Measurements from ENCODE around the gene ZNF789. TPM values are rescaled to one million over a fixed set of nuclear protein-coding genes. Genes with fewer than 3 reads are reported as not detected.
A peak's percentile ranks its signal among the peaks of the same experiment; 100 is the strongest.

Gene ZNF789
- total RNA-seq, 1 donor from 2014 or later: 3.6 TPM

DNA sequence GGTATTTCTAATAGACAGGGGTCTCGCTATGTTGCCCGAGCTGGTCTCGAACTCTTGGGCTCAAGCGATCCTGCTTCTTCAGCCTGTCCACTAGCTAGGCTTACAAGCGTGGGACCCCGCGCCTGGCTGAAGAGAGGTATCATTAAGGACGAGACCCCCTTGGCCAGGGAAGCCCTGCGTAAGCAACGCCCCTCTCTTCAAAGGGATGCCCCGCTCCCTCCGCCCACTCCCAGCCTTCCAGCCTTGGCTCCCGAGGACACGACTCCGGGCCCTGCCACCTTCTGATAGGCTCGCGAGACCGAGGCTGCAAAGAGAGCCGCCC, 31.6 kb downstream of the ZNF789 start:
- DNase-seq (ENCODE audit: low read depth in 2 of 2): no peak

DNA sequence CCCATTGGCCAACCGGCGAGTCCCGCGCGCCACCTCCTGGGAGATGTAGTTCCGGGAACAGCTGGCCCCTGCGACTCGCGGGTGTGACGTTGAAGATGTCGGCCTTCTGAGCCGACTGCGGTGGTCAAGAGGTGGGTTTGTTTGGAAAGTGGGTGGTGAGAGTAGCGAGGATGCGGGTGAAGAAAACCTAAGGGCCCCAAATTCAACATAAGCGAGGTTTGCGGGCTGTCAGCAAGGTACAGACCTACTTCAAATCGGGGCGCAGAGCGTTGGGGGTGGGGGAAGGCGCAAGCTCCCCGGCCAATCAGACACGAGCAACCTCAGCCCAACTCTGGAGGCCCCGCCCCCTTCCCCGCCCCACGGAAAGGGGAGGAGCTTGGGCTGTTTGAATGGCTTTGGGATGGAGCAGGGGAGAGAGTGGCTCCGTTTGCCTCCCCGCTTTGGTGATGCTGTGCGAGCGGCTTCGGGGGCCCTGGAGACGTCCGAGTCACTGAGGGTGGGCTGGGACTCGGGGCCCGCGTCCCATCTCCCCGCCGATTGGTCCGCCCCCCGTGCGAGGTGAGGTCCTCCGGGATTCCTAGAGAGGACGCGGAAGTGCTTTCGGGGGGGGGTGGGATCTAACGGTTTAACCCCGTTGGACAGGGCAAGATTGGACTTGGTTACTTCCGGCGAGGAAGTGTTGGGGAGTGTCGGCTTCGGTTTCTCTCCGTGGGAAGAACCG, 32.1 kb downstream of the ZNF789 start, which contains the start of gene ZKSCAN5:
Gene ZKSCAN5 (plus strand): TSS at position 60 of the 721 bp plus-strand sequence. CDS start 1,383 bp downstream, outside the sequence.
- peak; percentile 98 for DNase-seq (ENCODE audit: low read depth in 2 of 2)

DNA sequence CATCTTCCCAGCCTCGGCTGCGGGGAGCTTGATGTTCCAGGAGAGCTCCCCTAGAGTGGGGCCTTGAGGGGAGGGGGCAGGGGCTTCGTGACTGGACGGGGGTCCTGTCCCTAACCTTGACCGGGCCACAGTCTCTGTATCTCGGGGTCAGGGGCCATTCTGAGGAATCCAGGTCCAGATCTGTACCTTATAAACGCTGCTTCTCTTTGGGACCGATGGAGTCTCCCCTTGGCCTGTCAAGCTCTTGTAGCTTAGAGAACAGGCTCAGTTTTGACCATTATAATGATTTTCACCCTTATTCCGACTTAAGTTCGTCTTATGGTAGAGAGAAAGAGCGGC, 32.6 kb downstream of the ZNF789 start:
- DNase-seq (ENCODE audit: low read depth in 2 of 2): peak in 1 of 2 donors; percentile 22

DNA sequence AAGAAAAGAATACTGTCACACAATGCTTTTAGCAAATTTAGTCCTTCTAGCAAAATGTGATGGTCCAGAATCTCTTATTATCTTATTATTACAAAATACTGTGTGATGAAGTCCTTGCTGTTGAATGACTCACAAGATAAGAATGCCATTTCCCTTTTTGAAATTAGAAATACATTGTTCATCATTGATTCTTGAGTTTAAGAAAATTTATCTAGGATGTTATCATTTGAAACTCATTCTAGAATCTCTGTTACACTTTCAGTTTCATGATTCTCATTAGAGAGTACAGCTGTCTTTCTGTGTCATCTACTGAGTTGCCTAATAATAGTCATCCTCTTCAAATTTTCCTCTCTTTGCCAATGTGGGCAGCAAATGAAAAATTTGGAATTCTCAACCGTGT, 41.4 kb downstream of the ZNF789 start:
- DNase-seq (ENCODE audit: low read depth in 2 of 2): peak in 1 of 2 donors; percentile 41

DNA sequence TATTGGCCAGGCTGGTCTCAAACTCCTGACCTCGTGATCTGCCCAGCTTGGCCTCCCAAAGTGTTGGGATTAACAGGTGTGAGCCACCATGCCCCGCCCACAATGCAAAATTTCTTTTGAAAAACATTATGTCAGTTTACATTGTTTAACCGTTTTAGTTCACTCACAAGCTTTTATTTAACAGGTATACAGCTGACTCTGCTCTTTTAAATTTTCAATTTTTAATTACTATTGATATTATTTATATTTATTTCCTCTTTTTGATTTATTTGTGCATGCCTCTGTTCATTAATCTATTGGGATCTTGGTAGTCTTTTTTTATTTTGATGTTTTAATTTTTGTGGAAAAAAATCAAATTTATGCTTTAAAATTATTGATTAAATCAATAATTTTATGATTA, 48.7 kb downstream of the ZNF789 start:
- DNase-seq (ENCODE audit: low read depth in 2 of 2): no peak

DNA sequence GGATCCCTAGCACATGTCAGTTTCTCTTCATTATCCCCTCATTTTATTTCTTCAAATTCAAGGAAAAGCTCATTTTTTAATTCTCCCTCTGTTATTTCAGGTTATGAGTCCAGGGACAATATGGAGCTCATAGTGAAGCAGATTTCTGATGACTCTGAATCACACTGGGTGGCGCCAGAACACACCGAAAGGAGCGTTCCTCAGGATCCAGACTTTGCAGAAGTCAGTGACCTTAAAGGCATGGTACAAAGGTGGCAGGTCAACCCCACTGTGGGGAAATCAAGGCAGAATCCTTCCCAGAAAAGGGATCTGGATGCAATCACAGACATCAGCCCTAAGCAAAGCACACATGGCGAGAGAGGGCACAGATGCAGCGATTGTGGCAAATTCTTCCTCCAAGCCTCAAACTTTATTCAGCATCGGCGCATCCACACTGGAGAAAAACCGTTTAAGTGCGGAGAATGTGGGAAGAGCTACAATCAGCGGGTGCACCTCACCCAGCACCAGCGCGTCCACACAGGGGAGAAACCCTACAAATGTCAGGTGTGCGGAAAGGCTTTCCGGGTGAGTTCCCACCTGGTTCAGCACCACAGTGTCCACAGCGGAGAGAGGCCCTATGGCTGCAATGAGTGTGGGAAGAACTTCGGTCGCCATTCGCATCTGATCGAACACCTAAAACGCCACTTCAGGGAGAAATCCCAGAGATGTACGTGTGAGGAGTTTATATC, 53.2 kb downstream of the ZNF789 start:
- DNase-seq (ENCODE audit: low read depth in 2 of 2): peak; percentile 25 to 27

DNA sequence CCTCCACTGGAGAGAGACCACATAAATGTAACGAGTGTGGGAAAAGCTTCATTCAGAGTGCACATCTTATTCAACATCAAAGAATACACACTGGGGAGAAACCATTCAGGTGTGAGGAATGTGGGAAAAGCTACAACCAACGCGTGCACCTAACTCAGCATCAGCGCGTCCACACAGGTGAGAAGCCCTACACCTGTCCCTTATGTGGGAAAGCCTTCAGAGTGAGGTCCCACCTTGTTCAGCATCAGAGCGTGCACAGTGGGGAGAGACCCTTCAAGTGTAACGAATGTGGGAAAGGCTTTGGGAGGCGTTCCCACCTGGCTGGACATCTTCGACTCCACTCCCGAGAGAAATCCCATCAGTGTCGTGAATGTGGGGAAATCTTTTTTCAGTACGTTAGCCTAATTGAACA, 58.7 kb downstream of the ZNF789 start:
- peak; percentile 3 for DNase-seq (ENCODE audit: low read depth in 2 of 2)

DNA sequence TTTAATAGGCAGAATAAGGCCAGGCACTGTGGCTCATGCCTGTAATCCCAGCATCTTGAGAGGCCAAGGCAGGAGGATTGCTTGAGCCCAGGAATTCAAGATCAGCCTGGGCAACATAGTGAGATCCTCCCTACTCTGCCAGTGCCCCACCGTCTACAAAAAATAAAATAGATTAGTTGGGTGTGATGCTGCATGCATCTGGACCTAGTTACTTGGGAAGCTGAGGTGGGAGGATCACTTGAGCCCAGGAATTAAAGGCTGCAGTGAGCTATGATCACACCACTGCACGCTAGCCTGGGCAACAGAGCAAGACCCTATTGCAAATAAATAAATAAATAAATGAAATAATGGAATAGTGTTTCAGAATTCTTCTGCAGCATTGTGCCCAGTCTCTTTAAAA, 63.0 kb downstream of the ZNF789 start:
- DNase-seq (ENCODE audit: low read depth in 2 of 2): no peak

Other genes starting within 250 kb of the ZNF789 start
- 0.22 TPM in 1 of 2 replicates, not detected in the other for gene MYH16, start 200.1 kb upstream of the ZNF789 start, total RNA-seq
- 153 and 182 TPM in 2 replicates for gene ARPC1A, start 147.0 kb upstream of the ZNF789 start, total RNA-seq
- gene ARPC1B, start 98.2 kb upstream of the ZNF789 start, total RNA-seq: 275 and 340 TPM in 2 replicates
- 15.7 and 17.9 TPM in 2 replicates for gene PDAP1, start 64.3 kb upstream of the ZNF789 start, total RNA-seq
- 73.0 and 75.0 TPM in 2 replicates for gene BUD31, start 63.9 kb upstream of the ZNF789 start, total RNA-seq
- gene PTCD1, start 34.1 kb upstream of the ZNF789 start, total RNA-seq: 3.1 and 4.2 TPM in 2 replicates
- gene CPSF4, start 33.9 kb upstream of the ZNF789 start, total RNA-seq: 16.3 and 17.4 TPM in 2 replicates
- 359 and 414 TPM in 2 replicates for gene ATP5MF, start 6.7 kb upstream of the ZNF789 start, total RNA-seq
- 17.2 and 25.8 TPM in 2 replicates for gene ZNF394, start 27.4 kb downstream of the ZNF789 start, total RNA-seq
- gene ZKSCAN5, start 31.8 kb downstream of the ZNF789 start, total RNA-seq: 6.1 and 7.5 TPM in 2 replicates
- 3.3 and 3.8 TPM in 2 replicates for gene FAM200A, start 79.2 kb downstream of the ZNF789 start, total RNA-seq
- gene ZNF655, start 85.8 kb downstream of the ZNF789 start, total RNA-seq: 4.6 and 9.5 TPM in 2 replicates
- 0.22 TPM in 1 of 2 replicates, not detected in the other for gene TMEM225B, start 125.4 kb downstream of the ZNF789 start, total RNA-seq
- gene ZSCAN25, start 144.1 kb downstream of the ZNF789 start, total RNA-seq: 7.4 and 12.1 TPM in 2 replicates
- not detected in 2 replicates for gene CYP3A5, start 207.1 kb downstream of the ZNF789 start, total RNA-seq

Data from lung microvascular endothelial cell (primary cell).